Left lung (tissue), 10 donors: ENCODE data around the gene GRIK1. TPM values are rescaled to one million over a fixed set of nuclear protein-coding genes. Genes with fewer than 3 reads are reported as not detected.

Experiments
- ATAC-seq: fragments of 200-7000 bp; cut with Tn5 transposase; one replicate; pipeline ENCODE4 v1.9.1; 2020; ENCODE audit warnings: moderate library complexity
- DNase-seq, 4 donors: peaks; one replicate each; pipeline ENCODE4 v3.0.0-alpha.2; 2013 to 2020
- H3K27ac ChIP-seq, 2 donors: fragments of 200-600 bp; sonication (generic) in 1 of 2; one replicate each; pipeline versions ENCODE4 v1.5.0 to v1.8.0; 2020 to 2021
- H3K27me3 ChIP-seq, 2 donors: fragments of 200-600 bp; sonication (generic) in 1 of 2; one replicate each; pipeline versions ENCODE4 v1.5.0 to v1.8.0; 2020 to 2021
- H3K36me3 ChIP-seq, 2 donors: fragments of 200-600 bp; sonication (generic) in 1 of 2; one replicate each; pipeline versions ENCODE4 v1.5.0 to v1.8.0; 2020 to 2021
- H3K4me1 ChIP-seq, 2 donors: fragments of 200-600 bp; one replicate each; pipeline ENCODE4 v1.8.0; 2021
- H3K4me3 ChIP-seq, 2 donors: fragments of 200-600 bp; sonication (generic) in 1 of 2; one replicate each; pipeline versions ENCODE4 v1.5.0 to v1.8.0; 2020 to 2021; ENCODE audit warnings: mild to moderate bottlenecking in 1 of 2
- H3K9me3 ChIP-seq, 2 donors: fragments of 200-600 bp; sonication (generic) in 1 of 2; one replicate each; pipeline versions ENCODE4 v1.5.0 to v1.8.0; 2020 to 2021
- CTCF ChIP-seq, 2 donors: fragments of 200-600 bp; sonication (generic) in 1 of 2; IDR thresholded peaks; one replicate each; pipeline versions ENCODE4 v1.5.0 to v1.8.0; 2021; ENCODE audit warnings: antibody characterized with exemption in 2 of 2
- intact Hi-C, 2 donors: fragments of 100-400 bp; cut with DNase I; formaldehyde crosslinking; loops; one replicate each; pipeline versions ENCODE4 v1.11.2 to v1.14.2; 2022
- polyA plus RNA-seq, 6 donors: library from polyadenylated mRNA; unstranded; fragments of 120-200 nt; gene quantifications; one replicate each; pipeline ENCODE4 v1.2.1, GENCODE V29; 2013; ENCODE audit not compliant: insufficient read length in 6 of 6
- total RNA-seq, 2 donors: library from RNA; stranded (reverse); fragmentation: NEBNext Ultra II Directional; extraction: Animal tissue kit (Norgen Biotek cat#: 25700); gene quantifications; one replicate each; pipeline ENCODE4 v1.2.1, GENCODE V29; 2021
- donor health status: DM: no; HTN: yes; CAD: no.
- donor health status: DM: no; HTN: no; CAD: no.

The GRIK1 gene
- total and polyA plus RNA-seq, 8 donors: 0.38 to 1.5 (median 0.62) TPM; not detected in 2

- peaks cover 0 to 3% of the 10 kb centered on the region in 2 donors for H3K9me3 ChIP-seq
- H3K27ac ChIP-seq: no peak overlapping the region
- H3K4me3 ChIP-seq: no peak overlapping the region
- no peaks in the 10 kb centered on the region for H3K36me3 ChIP-seq
- no peak for ATAC-seq
- no peaks in the 10 kb centered on the region for H3K27me3 ChIP-seq
- no peaks in the 10 kb centered on the region for H3K4me1 ChIP-seq
- intact Hi-C loops: no loop called here
- DNase-seq: no peak
- TF ChIP-seq CTCF (IDR thresholded peaks at IDR 0.05): no peak
Measured at GRCh38 chr21:29604076-29604475, 335.7 kb downstream of the GRIK1 start.

- Histone ChIP-seq H3K27me3 (no peaks in the 10 kb centered on the region), H3K27ac (no peak overlapping the region), H3K36me3 (no peaks in the 10 kb centered on the region), H3K4me3 (no peak overlapping the region), H3K9me3 (peaks cover 0 to 3% of the 10 kb centered on the region in 2 donors), H3K4me1 (no peaks in the 10 kb centered on the region)
- DNase-seq (no peak), ATAC-seq (no peak)
- intact Hi-C loops: no loop called here
- no peak for TF ChIP-seq CTCF (IDR thresholded peaks at IDR 0.05)
Measured at GRCh38 chr21:29601047-29601446, 338.7 kb downstream of the GRIK1 start.

GRCh38 chr21:29586696-29587095 is 353.1 kb downstream of the GRIK1 start:
- ATAC-seq (no peak), DNase-seq (no peak)
- no peaks in the 10 kb centered on the region for H3K36me3 ChIP-seq
- TF ChIP-seq CTCF (IDR thresholded peaks at IDR 0.05): no peak
- H3K27ac ChIP-seq: no peak overlapping the region
- intact Hi-C loops: no loop called here
- H3K27me3 ChIP-seq: no peaks in the 10 kb centered on the region
- H3K9me3 ChIP-seq: no peaks in the 10 kb centered on the region
- no peak overlapping the region for H3K4me3 ChIP-seq
- no peaks in the 10 kb centered on the region for H3K4me1 ChIP-seq

- Histone ChIP-seq H3K4me3 (no peak overlapping the region), H3K36me3 (no peaks in the 10 kb centered on the region), H3K27me3 (no peaks in the 10 kb centered on the region), H3K9me3 (no peaks in the 10 kb centered on the region), H3K27ac (no peak overlapping the region), H3K4me1 (no peaks in the 10 kb centered on the region)
- intact Hi-C loops: no loop called here
- DNase-seq (no peak), ATAC-seq (no peak)
- no peak for TF ChIP-seq CTCF (IDR thresholded peaks at IDR 0.05)
Measured at GRCh38 chr21:29585462-29585861, 354.3 kb downstream of the GRIK1 start.

- Histone ChIP-seq H3K27me3 (no peaks in the 10 kb centered on the region), H3K4me1 (no peaks in the 10 kb centered on the region), H3K36me3 (no peaks in the 10 kb centered on the region), H3K9me3 (no peaks in the 10 kb centered on the region), H3K27ac (no peak overlapping the region), H3K4me3 (no peak overlapping the region)
- TF ChIP-seq CTCF (IDR thresholded peaks at IDR 0.05): no peak
- no peak for ATAC-seq
- DNase-seq: no peak
- intact Hi-C loops: no loop called here
Measured at GRCh38 chr21:29583424-29583924, 356.3 kb downstream of the GRIK1 start.
